GM21447 (cell line): Measurements from ENCODE around the gene DNAH11.
A peak's percentile ranks its signal among the peaks of the same experiment; 100 is the strongest.
"Not testable (repeated sequence)": the region's sequence is repeated elsewhere in the genome, so short reads cannot be mapped to it uniquely, and the experiment has no call there.

ENCODE experiments used
- ATAC-seq: cut with Tn5 transposase; IDR thresholded peaks from one replicate; pipeline ENCODE4 v1.9.1; 2021; ENCODE audit not compliant: unreplicated experiment

The DNAH11 gene

DNA sequence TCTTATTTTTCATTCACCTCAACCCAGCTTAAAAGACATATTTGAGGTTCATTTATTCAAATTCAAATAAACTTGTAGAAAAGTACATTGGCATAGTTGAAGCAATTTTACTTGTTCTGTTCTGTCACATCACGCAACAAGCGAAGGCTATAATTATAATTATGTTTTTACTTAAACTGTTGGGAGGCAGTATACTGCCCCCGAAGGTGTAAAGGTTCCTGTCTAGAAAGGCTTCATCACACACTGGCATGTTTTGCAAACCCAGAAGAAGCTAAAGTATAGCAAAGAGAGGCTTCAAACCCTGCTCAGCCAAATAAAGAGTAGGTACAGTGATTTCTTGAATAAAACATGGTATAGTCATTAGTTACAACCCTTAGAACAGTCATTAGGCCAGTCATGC lies 340.2 kb downstream of the DNAH11 start:
- no peak for ATAC-seq

- ATAC-seq = not testable (repeated sequence)
Measured at GRCh38 chr7:21883501-21883900, 340.7 kb downstream of the DNAH11 start.

- no peak for ATAC-seq
Measured at GRCh38 chr7:21884496-21884895, 341.7 kb downstream of the DNAH11 start.

- ATAC-seq = no peak
Measured at GRCh38 chr7:21886396-21886795, 343.6 kb downstream of the DNAH11 start.

- ATAC-seq = no peak
Measured at GRCh38 chr7:21887353-21887752, 344.5 kb downstream of the DNAH11 start.

DNA sequence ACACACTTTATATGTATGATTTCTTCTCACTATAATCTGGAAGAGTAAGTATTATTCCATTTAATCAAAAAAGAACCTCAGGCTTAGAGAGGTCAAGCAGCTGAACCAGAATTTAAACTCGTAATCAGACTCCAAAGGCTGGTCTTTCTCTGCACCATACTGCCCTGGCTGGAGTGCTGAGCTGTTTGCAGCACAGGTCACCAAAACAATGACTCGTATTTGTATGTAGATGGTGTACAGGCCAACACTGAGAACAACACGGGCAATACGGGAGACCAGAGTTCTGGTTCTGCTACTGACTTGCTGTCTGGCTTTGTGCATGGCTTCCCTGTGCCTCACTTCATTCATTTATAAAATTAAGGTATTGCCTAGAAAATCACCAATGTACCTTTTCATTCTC lies 344.9 kb downstream of the DNAH11 start:
- no peak for ATAC-seq

GRCh38 chr7:21891291-21891690 lies 348.5 kb downstream of the DNAH11 start:
- ATAC-seq = no peak

GRCh38 chr7:21893401-21893800 lies 350.6 kb downstream of the DNAH11 start:
- no peak for ATAC-seq

DNA sequence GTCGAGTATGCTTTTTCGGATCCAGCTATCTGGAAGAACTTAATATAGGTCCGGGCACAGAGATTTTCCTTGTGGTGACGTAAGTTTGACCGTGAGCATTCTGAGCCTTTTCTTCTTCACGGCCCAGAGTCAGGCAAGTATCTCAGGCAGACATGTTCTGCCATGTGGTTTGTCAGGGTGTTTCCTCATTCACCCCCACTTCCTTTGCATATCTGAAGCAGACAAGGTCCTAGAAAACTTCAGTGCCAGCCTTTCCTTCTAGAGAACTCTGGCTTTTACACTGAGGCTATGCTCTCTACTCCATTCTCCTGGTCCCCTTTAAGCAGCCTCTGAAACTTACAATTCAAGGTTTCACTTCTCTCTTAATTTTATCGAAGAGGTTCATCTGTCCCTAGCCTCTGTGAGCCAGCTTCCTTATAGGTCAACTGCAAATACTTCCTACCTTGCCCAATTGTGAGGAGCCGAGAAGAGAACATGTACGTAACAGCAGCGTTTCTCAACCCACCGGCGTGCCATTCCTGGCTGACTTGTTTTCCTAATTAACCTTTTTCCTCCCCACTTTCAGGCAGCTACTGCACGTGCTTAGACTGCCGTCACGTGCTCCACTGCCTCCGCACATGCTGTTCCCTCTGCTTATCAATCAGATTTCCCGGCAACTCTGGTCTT lies 355.6 kb downstream of the DNAH11 start:
- ATAC-seq = peak; percentile 90

- ATAC-seq = no peak
Measured at GRCh38 chr7:21902240-21902639, 359.4 kb downstream of the DNAH11 start.

DNA sequence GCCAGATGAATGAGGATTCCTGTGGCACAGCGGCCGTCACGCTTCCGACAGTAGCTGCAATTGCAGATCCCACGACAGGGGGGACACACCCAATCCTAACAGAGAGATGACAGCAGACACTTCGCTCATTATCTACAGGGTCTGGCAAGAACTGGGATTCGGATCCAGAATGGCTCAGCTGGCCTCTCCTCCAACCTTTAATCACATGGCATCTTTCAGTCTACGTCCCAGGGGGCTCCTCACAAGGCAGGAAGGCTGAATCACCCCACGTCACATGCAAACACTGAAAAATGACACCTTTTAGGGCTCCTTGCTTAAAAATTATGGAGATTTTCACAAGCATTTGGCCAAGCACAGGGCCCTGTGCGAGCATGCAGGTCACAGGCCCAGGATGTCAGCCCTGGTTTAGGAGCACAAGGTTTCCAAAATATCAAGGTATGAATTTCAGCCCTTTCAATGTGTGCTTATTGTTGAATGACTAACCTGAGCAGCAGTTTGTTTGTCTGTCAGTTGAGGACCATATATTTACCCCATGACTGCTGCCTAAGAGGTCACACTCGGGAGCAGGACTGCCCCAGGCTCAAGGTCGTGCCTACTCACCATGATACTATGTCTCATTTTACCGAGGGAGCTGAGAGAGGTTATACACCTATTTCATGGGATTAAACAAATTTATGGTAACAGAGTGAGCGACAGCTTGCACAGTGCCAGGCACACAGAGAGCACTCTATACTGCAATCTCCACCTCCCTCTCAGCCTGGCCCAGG lies 360.4 kb downstream of the DNAH11 start:
- ATAC-seq = no peak

GRCh38 chr7:21908746-21909145 lies 365.9 kb downstream of the DNAH11 start:
- ATAC-seq = no peak

GRCh38 chr7:21910253-21910652 lies 367.4 kb downstream of the DNAH11 start:
- no peak for ATAC-seq

DNA sequence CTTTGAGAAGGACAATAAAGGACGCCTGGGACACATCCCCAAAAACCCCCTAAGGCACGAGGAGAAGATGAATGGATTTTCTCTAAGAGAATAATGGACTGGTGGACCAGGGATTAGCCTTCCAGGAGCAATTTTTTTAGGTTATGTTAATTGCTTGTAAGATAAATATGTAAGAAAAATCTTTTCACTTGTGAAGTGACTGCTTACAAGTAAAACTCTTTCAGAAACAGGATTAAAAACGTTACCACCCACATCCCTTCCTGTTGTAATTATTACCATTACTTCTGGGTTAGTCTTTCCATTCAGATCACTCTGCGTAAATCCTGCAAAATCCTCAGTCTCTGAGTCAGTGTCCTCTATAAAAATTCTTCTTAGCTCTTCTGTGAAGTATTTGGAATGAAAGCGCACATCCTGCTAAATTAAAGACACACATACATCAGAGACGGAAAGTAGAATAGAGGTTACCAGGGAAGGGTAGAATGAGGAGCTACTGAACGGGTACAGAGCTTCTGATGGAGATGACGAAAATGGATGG lies 368.6 kb downstream of the DNAH11 start:
- ATAC-seq = no peak

GRCh38 chr7:21912305-21912704 lies 369.5 kb downstream of the DNAH11 start:
- no peak for ATAC-seq

- ATAC-seq = no peak
Measured at GRCh38 chr7:21912931-21913780, 370.3 kb downstream of the DNAH11 start.

DNA sequence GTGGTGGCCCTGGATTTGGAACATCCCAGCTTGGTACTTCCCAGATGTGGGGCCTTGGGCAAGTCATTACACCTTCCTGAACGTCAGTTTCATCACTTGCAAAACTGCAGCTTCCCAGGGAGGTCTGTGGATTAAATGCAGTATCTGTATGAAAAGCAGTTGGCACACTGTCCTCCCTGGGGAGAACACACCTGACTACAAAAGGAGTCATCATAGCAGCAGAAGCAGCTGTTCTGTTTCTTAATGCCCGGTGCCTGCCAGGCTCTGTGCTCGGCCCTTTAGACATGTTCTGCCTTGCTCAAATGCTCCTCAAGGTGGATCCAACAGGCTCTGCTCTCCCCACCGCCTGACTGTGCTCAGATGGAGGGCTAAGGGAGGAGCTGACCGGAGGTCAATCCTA lies 371.8 kb downstream of the DNAH11 start:
- ATAC-seq = no peak

GRCh38 chr7:21915140-21915539 lies 372.3 kb downstream of the DNAH11 start:
- ATAC-seq = no peak

DNA sequence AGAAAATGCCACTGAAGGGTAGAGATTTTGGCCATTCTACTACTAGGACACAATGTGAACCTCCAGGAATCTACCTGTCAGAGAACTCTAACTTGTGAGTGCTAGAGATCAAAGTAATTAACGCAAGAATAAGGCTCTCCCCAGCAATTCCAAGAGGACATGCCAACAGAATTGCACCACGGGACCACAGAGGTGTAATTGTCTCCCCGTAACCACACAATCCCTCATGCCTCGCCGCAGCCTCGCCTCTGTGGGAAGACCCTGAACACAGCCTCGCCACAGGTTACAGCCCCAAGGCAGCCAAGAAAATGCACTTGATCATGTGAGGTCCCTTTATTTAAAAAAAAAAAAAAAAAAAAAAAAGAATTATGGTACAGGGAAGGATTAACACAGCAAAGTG lies 373.3 kb downstream of the DNAH11 start:
- no peak for ATAC-seq

GRCh38 chr7:21916629-21917028 lies 373.8 kb downstream of the DNAH11 start:
- no peak for ATAC-seq

DNA sequence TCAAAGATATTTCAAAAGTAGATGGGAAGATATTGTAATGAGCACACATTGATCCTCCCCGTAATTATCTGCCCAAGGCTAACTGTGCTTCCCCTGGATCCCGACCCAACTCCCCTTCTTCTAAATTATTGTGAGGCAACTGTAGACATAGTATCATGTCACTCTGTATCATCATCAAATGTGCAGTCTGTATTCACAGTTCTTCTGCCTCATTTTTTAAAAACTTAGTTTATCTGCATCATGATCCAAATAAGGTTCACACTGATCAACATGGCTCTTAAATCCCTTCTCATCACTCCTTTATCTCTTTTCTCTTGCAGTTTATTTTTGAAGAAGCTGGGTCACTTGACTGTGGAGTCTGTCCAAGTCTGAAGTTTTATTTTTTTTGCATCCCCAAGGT lies 375.4 kb downstream of the DNAH11 start:
- no peak for ATAC-seq
